Measurements from ENCODE around the gene CTAGE4. TPM values are rescaled to one million over a fixed set of nuclear protein-coding genes. Genes with fewer than 3 reads are reported as not detected.
"Not testable (repeated sequence)": the region's sequence is repeated elsewhere in the genome, so short reads cannot be mapped to it uniquely, and the experiment has no call there.

Gene CTAGE4
- total RNA-seq, 1 donor from 2014 or later, result 4.7 TPM

DNA sequence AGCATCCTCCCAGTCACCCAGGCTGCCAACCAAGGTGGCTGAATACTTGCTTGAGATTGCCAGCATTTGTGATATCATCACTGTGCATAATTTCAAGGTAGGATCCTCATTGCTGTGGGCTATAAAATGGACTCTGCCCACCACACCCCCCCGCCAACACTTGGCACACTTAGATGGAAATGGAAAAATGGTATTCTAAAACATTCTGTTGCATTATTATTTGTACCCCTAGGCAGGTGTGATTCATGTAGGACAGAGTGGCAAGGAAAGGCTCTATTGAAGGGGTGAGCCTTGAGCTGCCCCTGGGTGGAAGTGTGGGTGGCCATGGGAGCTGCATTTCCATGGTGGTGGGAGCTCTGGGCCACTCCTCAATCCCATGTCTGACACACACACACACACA lies 35.3 kb downstream of the CTAGE4 start:
- DNase-seq, result not testable (repeated sequence)

DNA sequence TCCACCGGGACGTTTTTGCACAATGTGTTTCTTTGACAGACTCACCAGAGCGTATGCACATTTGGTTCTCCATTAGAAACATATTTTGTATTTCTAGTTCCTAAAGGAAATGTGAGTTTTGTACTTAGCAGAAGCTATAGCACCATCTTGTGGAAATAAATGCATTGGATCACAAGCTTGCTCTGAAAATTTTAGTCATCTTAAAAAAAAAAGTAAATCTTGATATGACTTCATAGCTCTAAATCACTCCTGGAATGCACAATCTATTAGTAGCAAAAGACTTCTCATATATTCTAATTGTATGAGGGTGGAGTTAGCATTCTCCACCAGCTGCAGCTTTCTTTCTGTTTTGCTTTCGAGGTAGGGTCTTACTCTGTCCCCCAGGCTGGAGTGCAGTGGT lies 35.9 kb downstream of the CTAGE4 start:
- not testable (repeated sequence) for DNase-seq

DNA sequence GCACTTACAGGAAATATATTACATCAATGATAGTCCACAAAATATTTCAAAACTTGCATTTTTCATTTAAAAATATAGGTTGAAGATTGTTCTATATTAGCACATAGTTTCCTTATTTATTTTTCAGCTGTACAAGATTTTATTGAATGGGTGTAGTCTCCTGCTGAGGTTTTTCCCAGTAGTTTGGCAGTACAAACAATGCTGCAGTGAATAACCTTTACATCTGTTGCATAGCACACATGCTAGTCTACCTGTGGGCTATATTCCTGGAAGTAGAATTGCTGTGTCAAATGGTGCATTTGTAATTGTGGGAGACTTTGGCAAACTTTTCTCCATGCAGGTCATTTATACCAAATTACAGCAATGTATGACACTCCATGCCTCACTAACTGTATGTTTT lies 37.3 kb downstream of the CTAGE4 start:
- not testable (repeated sequence) for DNase-seq

DNA sequence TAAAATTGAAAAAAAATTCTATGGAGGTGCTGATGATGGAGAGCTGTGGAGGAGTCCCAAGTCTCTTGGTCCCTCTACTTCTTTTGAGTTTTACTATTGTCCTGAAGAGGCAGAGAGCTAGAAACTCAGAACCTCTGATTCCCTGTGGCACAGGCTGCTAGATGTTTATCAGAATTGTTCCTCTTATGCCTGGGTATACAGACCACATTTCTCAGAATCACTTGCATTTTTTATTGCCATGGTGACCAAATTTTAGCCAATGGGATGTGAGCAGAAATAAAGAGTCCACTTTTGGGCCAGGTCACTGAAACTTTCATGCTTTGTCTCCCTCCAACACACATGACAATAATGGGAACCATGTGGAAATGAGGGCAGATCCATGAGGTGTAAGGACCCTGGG lies 40.4 kb downstream of the CTAGE4 start:
- not testable (repeated sequence) for DNase-seq

DNA sequence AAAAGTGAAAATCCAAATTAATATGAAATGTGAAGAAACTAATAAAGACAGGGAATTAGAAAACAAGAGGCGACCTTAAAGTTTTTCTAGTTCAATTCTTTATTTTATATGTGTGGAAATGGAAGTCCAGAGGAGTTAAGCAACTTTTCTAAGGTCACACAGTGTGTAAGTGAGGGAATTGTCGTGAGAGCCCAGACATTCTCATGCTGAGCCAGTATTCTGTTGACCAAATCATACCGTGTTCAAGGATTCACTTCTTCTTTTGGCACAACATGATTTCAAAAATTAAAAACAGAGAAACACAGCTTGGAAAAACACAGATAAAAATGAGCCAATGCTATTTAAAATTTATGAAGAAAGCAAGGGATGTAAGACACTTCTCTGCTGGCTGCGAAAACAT lies 43.6 kb downstream of the CTAGE4 start:
- DNase-seq, result not testable (repeated sequence)

DNA sequence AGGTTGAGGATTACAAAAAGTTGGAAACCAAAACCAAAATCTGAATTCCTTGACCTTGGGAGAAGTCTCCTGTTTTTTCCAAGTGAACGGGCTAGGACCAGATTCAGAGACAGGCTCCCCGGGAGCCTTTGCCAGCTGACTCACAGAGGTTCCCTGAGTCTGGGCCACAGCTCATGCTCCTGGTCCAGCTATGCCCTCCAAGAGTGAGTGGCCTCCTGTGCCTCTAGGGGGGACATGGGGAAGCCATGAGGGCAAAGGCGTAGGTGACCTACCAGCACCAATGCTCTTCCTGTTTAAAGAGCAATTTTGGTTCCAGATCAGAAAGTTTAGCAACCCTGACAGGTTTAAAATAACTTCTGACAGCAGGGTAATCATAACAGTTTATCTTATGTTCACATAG lies 45.5 kb downstream of the CTAGE4 start:
- DNase-seq, result not testable (repeated sequence)

DNA sequence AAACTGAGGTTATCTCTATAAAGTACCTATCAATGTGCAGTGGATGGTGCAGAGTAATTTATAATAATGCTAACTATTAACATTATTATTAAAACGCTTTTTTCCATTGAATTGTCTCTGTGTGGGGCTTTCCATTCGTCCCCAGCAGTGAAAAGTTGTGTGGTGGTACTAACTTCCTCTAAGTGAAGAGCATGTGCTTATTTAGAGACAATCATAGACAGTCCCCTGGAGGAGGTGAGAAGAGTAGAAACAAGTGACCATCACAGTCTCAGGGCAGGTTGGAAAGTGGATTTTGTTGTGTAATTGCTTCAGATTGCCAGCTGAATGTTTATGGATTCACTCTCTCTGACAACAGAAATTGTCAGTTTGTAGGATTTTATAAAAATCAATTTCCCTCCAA lies 47.8 kb downstream of the CTAGE4 start:
- DNase-seq, result not testable (repeated sequence)

DNA sequence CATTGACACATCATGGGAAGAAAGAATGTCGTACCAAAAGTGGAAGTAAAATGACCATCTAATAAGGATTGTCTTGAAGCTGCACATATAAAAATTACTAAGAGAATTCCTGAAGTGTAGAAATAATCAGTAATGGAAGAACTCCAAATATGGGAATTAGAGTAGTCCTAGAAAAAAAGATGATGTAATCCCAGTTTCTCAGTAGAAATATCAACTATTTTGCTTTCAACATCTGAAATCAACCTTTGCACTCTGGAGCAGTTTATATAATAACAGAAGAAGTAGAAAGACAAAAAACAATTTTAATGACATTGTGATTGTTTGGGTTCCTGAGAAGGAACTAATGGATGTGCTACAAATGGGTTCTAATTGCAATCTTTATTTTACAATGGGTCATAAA lies 49.8 kb downstream of the CTAGE4 start:
- not testable (repeated sequence) for DNase-seq

Other genes with a start within 250 kb of the CTAGE4 start
- gene OR2F2, start 248.2 kb upstream of the CTAGE4 start, total RNA-seq, result not detected
- gene OR2F1, start 228.6 kb upstream of the CTAGE4 start, total RNA-seq, result not detected
- not detected for gene OR6B1, start 183.1 kb upstream of the CTAGE4 start, total RNA-seq
- gene OR2A5, start 134.5 kb upstream of the CTAGE4 start, total RNA-seq, result not detected
- gene OR2A25, start 113.7 kb upstream of the CTAGE4 start, total RNA-seq, result not detected
- not detected for gene OR2A12, start 97.2 kb upstream of the CTAGE4 start, total RNA-seq
- gene OR2A2, start 73.9 kb upstream of the CTAGE4 start, total RNA-seq, result not detected
- not detected for gene OR2A14, start 60.3 kb upstream of the CTAGE4 start, total RNA-seq
- gene ARHGEF35, start 12.4 kb downstream of the CTAGE4 start, total RNA-seq, result 4.2 TPM
- gene OR2A42, start 56.1 kb downstream of the CTAGE4 start, total RNA-seq, result not detected
- 8.6 TPM for gene OR2A7, start 81.3 kb downstream of the CTAGE4 start, total RNA-seq
- 0.51 TPM for gene CTAGE8, start 85.8 kb downstream of the CTAGE4 start, total RNA-seq
- gene OR2A1, start 129.0 kb downstream of the CTAGE4 start, total RNA-seq, result 0.10 TPM
- gene ARHGEF5, start 171.9 kb downstream of the CTAGE4 start, total RNA-seq, result 7.4 TPM
- gene NOBOX, start 220.2 kb downstream of the CTAGE4 start, total RNA-seq, result not detected

Measured in tongue (tissue), 2 donors.